NT2/D1 (cell line): ENCODE measurements around the gene TERT.
"Not testable (repeated sequence)": the region's sequence is repeated elsewhere in the genome, so short reads cannot be mapped to it uniquely, and the experiment has no call there.

Experiments used
- SUZ12 ChIP-seq: IDR thresholded peaks from 2 replicates; pipeline ENCODE4 v1.6.1; 2011; ENCODE audit not compliant: insufficient read length, insufficient read depth; ENCODE audit errors: extremely low read depth
- YY1 ChIP-seq: IDR thresholded peaks from 2 replicates; pipeline ENCODE4 v1.6.1; 2011; ENCODE audit not compliant: insufficient read length, insufficient read depth
- ZNF274 ChIP-seq: IDR thresholded peaks from 2 replicates; pipeline ENCODE4 v1.6.1; 2011; ENCODE audit warnings: mild to moderate bottlenecking, low read depth, low read length

GRCh38 chr5:1282993-1283728, 11.7 kb downstream of the TERT start:
- TF ChIP-seq YY1, ZNF274, SUZ12: not testable (repeated sequence)
